SK-N-SH treated with all-trans-retinoic acid at 6 μM for 48 hours (cell line): ENCODE results near the gene LMBR1.

ENCODE experiments used
- ATAC-seq: fragments of 200-7000 bp; cut with Tn5 transposase; 3 replicates; pipeline ENCODE4 v1.9.1; 2020; ENCODE audit warnings: mild to moderate bottlenecking, moderate library complexity
- ARNTL ChIP-seq: fragments of 450-650 bp; formaldehyde crosslinking; IDR thresholded peaks from 2 replicates; pipeline ENCODE4 v1.5.0; 2020; ENCODE audit warnings: low read depth, mild to moderate bottlenecking, moderate library complexity, borderline replicate concordance
- BACH2 ChIP-seq: fragments of 250-450 bp; sonication (Bioruptor Pico); IDR thresholded peaks from 2 replicates; pipeline ENCODE4 v1.9.0; 2021; ENCODE audit warnings: mild to moderate bottlenecking, borderline replicate concordance
- CREB5 ChIP-seq: fragments of 250-450 bp; sonication (Bioruptor Pico); IDR thresholded peaks from 2 replicates; pipeline ENCODE4 v1.5.1; 2020; ENCODE audit warnings: low read depth, mild to moderate bottlenecking, moderate library complexity
- CSDC2 ChIP-seq: fragments of 250-450 bp; sonication (Bioruptor Pico); IDR thresholded peaks from 2 replicates; pipeline ENCODE4 v1.5.0; 2020; ENCODE audit warnings: mild to moderate bottlenecking, moderate library complexity
- CSRNP3 ChIP-seq: fragments of 250-450 bp; sonication (Bioruptor Pico); IDR thresholded peaks from 2 replicates; pipeline ENCODE4 v1.5.1; 2021; ENCODE audit warnings: mild to moderate bottlenecking, moderate library complexity
- ESRRG ChIP-seq: fragments of 250-450 bp; sonication (Bioruptor Pico); IDR thresholded peaks from 2 replicates; pipeline ENCODE4 v1.6.1; 2021; ENCODE audit warnings: mild to moderate bottlenecking
- GLIS3 ChIP-seq: fragments of 250-450 bp; sonication (Bioruptor Pico); IDR thresholded peaks from 2 replicates; pipeline ENCODE4 v1.5.0; 2020; ENCODE audit warnings: mild to moderate bottlenecking, moderate library complexity
- ISL1 ChIP-seq: fragments of 250-450 bp; sonication (Bioruptor Pico); IDR thresholded peaks from 2 replicates; pipeline ENCODE4 v2.1.2; 2022; ENCODE audit warnings: mild to moderate bottlenecking, moderate library complexity
- OSR1 ChIP-seq: fragments of 250-450 bp; sonication (Bioruptor Pico); IDR thresholded peaks from 2 replicates; pipeline ENCODE4 v1.8.0; 2022; ENCODE audit warnings: moderate library complexity, mild to moderate bottlenecking, inconsistent platforms
- PPARA ChIP-seq: fragments of 250-450 bp; sonication (Bioruptor Pico); IDR thresholded peaks from 2 replicates; pipeline ENCODE4 v1.5.0; 2020; ENCODE audit warnings: mild to moderate bottlenecking, borderline replicate concordance
- RARB ChIP-seq: fragments of 250-450 bp; sonication (Bioruptor Pico); IDR thresholded peaks from 2 replicates; pipeline ENCODE4 v1.8.0; 2021; ENCODE audit warnings: mild to moderate bottlenecking, moderate library complexity
- SNAI2 ChIP-seq: fragments of 250-450 bp; sonication (Bioruptor Pico); IDR thresholded peaks from 2 replicates; pipeline ENCODE4 v1.5.0; 2020; ENCODE audit warnings: mild to moderate bottlenecking, moderate library complexity
- TCF4 ChIP-seq: fragments of 250-450 bp; sonication (Bioruptor Pico); IDR thresholded peaks from 2 replicates; pipeline ENCODE4 v1.8.0; 2021; ENCODE audit warnings: mild to moderate bottlenecking, moderate library complexity, borderline replicate concordance
- TOX ChIP-seq: fragments of 250-450 bp; sonication (Bioruptor Pico); IDR thresholded peaks from 2 replicates; pipeline ENCODE4 v1.8.0; 2021; ENCODE audit warnings: mild to moderate bottlenecking, moderate library complexity, borderline replicate concordance
- ZFP3 ChIP-seq: fragments of 250-450 bp; sonication (Bioruptor Pico); IDR thresholded peaks from 2 replicates; pipeline ENCODE4 v1.5.0; 2020; ENCODE audit warnings: mild to moderate bottlenecking, moderate library complexity
- ZFP30 ChIP-seq: fragments of 450-650 bp; formaldehyde crosslinking; IDR thresholded peaks from 2 replicates; pipeline ENCODE4 v1.5.0; 2022; ENCODE audit warnings: mild to moderate bottlenecking, moderate library complexity
- ZNF565 ChIP-seq: fragments of 450-650 bp; formaldehyde crosslinking; conservative IDR thresholded peaks from 2 replicates; pipeline ENCODE4 v1.5.0; 2020; ENCODE audit warnings: low read depth, mild to moderate bottlenecking, moderate library complexity
- ZNF8 ChIP-seq: fragments of 450-650 bp; formaldehyde crosslinking; IDR thresholded peaks from 2 replicates; pipeline ENCODE4 v1.5.0; 2020; ENCODE audit warnings: mild to moderate bottlenecking, moderate library complexity
- TF ChIP-seq, protein P1 (sequence below): fragments of 250-450 bp; sonication (Bioruptor Pico); IDR thresholded peaks from 2 replicates; pipeline ENCODE4 v1.8.0; 2021; ENCODE audit warnings: low read depth, mild to moderate bottlenecking, moderate library complexity, borderline replicate concordance
- TF ChIP-seq, protein P2 (sequence below): fragments of 250-450 bp; sonication (Bioruptor Pico); IDR thresholded peaks from 2 replicates; pipeline ENCODE4 v1.8.0; 2020; ENCODE audit warnings: mild to moderate bottlenecking, moderate library complexity, borderline replicate concordance
- TF ChIP-seq, protein P3 (sequence below): fragments of 250-450 bp; sonication (Bioruptor Pico); IDR thresholded peaks from 2 replicates; pipeline ENCODE4 v1.5.0; 2020; ENCODE audit warnings: mild to moderate bottlenecking, moderate library complexity

LMBR1 gene

DNA sequence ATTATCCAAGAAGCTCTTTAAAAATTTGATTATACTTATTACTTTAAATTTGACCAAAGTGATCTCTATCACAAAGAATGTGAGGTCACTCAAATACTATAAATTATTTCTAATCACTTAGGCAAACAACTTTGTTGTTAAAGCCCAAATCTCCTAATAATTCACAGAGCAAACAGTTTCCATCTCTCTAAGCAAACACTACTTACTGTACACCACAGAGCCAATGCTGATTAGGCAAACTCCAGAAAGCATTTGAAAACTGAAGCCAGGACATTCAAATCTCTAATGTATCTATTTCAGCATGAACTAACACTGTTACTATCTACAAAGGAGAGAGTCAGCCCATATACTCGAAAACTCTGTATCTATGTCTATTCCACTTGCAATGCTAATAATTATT, 145.3 kb downstream of the LMBR1 start:
- TF ChIP-seq ZNF8 (CRISPR knock-in tag), result no peak
- TF ChIP-seq, protein P1, sequence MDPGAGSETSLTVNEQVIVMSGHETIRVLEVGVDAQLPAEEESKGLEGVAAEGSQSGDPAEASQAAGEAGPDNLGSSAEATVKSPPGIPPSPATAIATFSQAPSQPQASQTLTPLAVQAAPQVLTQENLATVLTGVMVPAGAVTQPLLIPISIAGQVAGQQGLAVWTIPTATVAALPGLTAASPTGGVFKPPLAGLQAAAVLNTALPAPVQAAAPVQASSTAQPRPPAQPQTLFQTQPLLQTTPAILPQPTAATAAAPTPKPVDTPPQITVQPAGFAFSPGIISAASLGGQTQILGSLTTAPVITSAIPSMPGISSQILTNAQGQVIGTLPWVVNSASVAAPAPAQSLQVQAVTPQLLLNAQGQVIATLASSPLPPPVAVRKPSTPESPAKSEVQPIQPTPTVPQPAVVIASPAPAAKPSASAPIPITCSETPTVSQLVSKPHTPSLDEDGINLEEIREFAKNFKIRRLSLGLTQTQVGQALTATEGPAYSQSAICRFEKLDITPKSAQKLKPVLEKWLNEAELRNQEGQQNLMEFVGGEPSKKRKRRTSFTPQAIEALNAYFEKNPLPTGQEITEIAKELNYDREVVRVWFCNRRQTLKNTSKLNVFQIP (CRISPR knock-in tag), result no peak
- TF ChIP-seq ISL1, result no peak
- TF ChIP-seq GLIS3 (CRISPR knock-in tag), result no peak
- no peak for TF ChIP-seq CSDC2 (CRISPR knock-in tag)
- no peak for TF ChIP-seq TCF4
- no peak for TF ChIP-seq ZFP3 (CRISPR knock-in tag)
- TF ChIP-seq ZFP30 (CRISPR knock-in tag), result no peak
- TF ChIP-seq, protein P2, sequence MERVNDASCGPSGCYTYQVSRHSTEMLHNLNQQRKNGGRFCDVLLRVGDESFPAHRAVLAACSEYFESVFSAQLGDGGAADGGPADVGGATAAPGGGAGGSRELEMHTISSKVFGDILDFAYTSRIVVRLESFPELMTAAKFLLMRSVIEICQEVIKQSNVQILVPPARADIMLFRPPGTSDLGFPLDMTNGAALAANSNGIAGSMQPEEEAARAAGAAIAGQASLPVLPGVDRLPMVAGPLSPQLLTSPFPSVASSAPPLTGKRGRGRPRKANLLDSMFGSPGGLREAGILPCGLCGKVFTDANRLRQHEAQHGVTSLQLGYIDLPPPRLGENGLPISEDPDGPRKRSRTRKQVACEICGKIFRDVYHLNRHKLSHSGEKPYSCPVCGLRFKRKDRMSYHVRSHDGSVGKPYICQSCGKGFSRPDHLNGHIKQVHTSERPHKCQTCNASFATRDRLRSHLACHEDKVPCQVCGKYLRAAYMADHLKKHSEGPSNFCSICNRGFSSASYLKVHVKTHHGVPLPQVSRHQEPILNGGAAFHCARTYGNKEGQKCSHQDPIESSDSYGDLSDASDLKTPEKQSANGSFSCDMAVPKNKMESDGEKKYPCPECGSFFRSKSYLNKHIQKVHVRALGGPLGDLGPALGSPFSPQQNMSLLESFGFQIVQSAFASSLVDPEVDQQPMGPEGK (CRISPR knock-in tag), result no peak
- TF ChIP-seq, protein P3, sequence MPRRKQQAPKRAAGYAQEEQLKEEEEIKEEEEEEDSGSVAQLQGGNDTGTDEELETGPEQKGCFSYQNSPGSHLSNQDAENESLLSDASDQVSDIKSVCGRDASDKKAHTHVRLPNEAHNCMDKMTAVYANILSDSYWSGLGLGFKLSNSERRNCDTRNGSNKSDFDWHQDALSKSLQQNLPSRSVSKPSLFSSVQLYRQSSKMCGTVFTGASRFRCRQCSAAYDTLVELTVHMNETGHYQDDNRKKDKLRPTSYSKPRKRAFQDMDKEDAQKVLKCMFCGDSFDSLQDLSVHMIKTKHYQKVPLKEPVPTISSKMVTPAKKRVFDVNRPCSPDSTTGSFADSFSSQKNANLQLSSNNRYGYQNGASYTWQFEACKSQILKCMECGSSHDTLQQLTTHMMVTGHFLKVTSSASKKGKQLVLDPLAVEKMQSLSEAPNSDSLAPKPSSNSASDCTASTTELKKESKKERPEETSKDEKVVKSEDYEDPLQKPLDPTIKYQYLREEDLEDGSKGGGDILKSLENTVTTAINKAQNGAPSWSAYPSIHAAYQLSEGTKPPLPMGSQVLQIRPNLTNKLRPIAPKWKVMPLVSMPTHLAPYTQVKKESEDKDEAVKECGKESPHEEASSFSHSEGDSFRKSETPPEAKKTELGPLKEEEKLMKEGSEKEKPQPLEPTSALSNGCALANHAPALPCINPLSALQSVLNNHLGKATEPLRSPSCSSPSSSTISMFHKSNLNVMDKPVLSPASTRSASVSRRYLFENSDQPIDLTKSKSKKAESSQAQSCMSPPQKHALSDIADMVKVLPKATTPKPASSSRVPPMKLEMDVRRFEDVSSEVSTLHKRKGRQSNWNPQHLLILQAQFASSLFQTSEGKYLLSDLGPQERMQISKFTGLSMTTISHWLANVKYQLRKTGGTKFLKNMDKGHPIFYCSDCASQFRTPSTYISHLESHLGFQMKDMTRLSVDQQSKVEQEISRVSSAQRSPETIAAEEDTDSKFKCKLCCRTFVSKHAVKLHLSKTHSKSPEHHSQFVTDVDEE (CRISPR knock-in tag), result no peak
- no peak for TF ChIP-seq RARB (CRISPR knock-in tag)
- no peak for ATAC-seq

- TF ChIP-seq ZFP30 (CRISPR knock-in tag) (no peak), PPARA (CRISPR knock-in tag) (no peak), ZNF565 (CRISPR knock-in tag) (no peak), TOX (no peak), GLIS3 (CRISPR knock-in tag) (no peak), CSDC2 (CRISPR knock-in tag) (no peak), CREB5 (no peak), BACH2 (CRISPR knock-in tag) (no peak), SNAI2 (CRISPR knock-in tag) (no peak), ZNF8 (CRISPR knock-in tag) (no peak), ESRRG (CRISPR knock-in tag) (no peak), OSR1 (CRISPR knock-in tag) (no peak), CSRNP3 (no peak), ZFP3 (CRISPR knock-in tag) (no peak), ISL1 (no peak), ARNTL (no peak)
- TF ChIP-seq, protein P2 (CRISPR knock-in tag), result no peak
- TF ChIP-seq, protein P1 (CRISPR knock-in tag), result no peak
- TF ChIP-seq, all 23 proteins: peak for 0
- no peak for ATAC-seq
Observed at GRCh38 chr7:156746891-156747290, 146.1 kb downstream of the LMBR1 start.
